Glomerular endothelial cell (primary cell): Measurements from ENCODE around the gene ULBP3. TPM values are rescaled to one million over a fixed set of nuclear protein-coding genes. Genes with fewer than 3 reads are reported as not detected.
"Not testable (repeated sequence)": the region's sequence is repeated elsewhere in the genome, so short reads cannot be mapped to it uniquely, and the experiment has no call there.

Experiments used
- DNase-seq: peaks from one replicate; pipeline ENCODE4 v3.0.0-alpha.2; 2011; ENCODE audit warnings: low read depth, low spot score; ENCODE audit errors: extremely low read depth
- total RNA-seq: library from RNA; depleted of rRNA; stranded (reverse); fragments of >200 nt; gene quantifications from 2 replicates; pipeline ENCODE4 v1.2.3, GENCODE V29; 2015

The ULBP3 gene
- total RNA-seq, 1 donor from 2014 or later = 8.0 TPM

- no peak for DNase-seq
These were observed 49.9 kb downstream of the ULBP3 start for GRCh38 chr6:150018846-150019580.

- DNase-seq = not testable (repeated sequence)
These were observed 51.8 kb downstream of the ULBP3 start for GRCh38 chr6:150017186-150017521.

GRCh38 chr6:150016324-150017185, 52.4 kb downstream of the ULBP3 start:
- DNase-seq = peak; percentile 45

GRCh38 chr6:150015281-150016001, 53.5 kb downstream of the ULBP3 start:
- DNase-seq = not testable (repeated sequence)

GRCh38 chr6:150014623-150015280, 54.2 kb downstream of the ULBP3 start:
- DNase-seq = not testable (repeated sequence)

- DNase-seq = not testable (repeated sequence)
These were observed 54.9 kb downstream of the ULBP3 start for GRCh38 chr6:150013785-150014622.

- DNase-seq = not testable (repeated sequence)
These were observed 55.8 kb downstream of the ULBP3 start for GRCh38 chr6:150012846-150013784.

Other genes with a start within 250 kb of the ULBP3 start
- 16.8 and 26.0 TPM in 2 replicates for gene LRP11, start 204.8 kb downstream of the ULBP3 start, total RNA-seq
- gene RAET1E, start 171.0 kb downstream of the ULBP3 start, total RNA-seq = 0.39 TPM in 1 of 2 replicates, not detected in the other
- 0.58 TPM in 1 of 2 replicates, not detected in the other for gene RAET1G, start 146.0 kb downstream of the ULBP3 start, total RNA-seq
- gene ULBP2, start 127.1 kb downstream of the ULBP3 start, total RNA-seq = 9.7 and 19.0 TPM in 2 replicates
- 3.3 and 4.1 TPM in 2 replicates for gene ULBP1, start 105.2 kb downstream of the ULBP3 start, total RNA-seq
- gene RAET1L, start 43.6 kb downstream of the ULBP3 start, total RNA-seq = not detected in 2 replicates
- gene PPP1R14C, start 73.9 kb upstream of the ULBP3 start, total RNA-seq = 1.6 and 3.0 TPM in 2 replicates